Transverse colon (tissue), 4 donors: ENCODE measurements around the gene LIPT1. TPM values are rescaled to one million over a fixed set of nuclear protein-coding genes. Genes with fewer than 3 reads are reported as not detected.

Source experiments
- DNase-seq: peaks from one replicate; pipeline ENCODE4 v3.0.0-alpha.2; 2019
- H3K27ac ChIP-seq, 4 donors: fragments of 200-600 bp; sonication (generic); 2 replicates each; pipeline ENCODE4 v1.5.1; 2016 to 2018; ENCODE audit warnings: inconsistent platforms in 4 of 4
- H3K27me3 ChIP-seq: fragments of 200-600 bp; sonication (generic); 2 replicates; pipeline ENCODE4 v1.5.1; 2017; ENCODE audit warnings: inconsistent platforms
- H3K36me3 ChIP-seq, 4 donors: fragments of 200-600 bp; sonication (generic); 2 replicates each; pipeline ENCODE4 v1.5.1; 2017 to 2019; ENCODE audit warnings: inconsistent platforms in 4 of 4
- H3K4me1 ChIP-seq, 4 donors: fragments of 200-600 bp; sonication (generic); 2 replicates each; pipeline ENCODE4 v1.5.1; 2017 to 2020; ENCODE audit warnings: inconsistent platforms in 4 of 4
- H3K4me3 ChIP-seq, 4 donors: fragments of 200-600 bp; sonication (generic); 1 replicate in 1 of 4; 2 replicates in 3 of 4; pipeline versions ENCODE4 v1.5.1 to v1.6.1; 2017 to 2019; ENCODE audit warnings: inconsistent platforms in 4 of 4
- H3K9me3 ChIP-seq, 2 donors: fragments of 200-600 bp; sonication (generic); 2 replicates each; pipeline ENCODE4 v1.5.1; 2017 to 2019; ENCODE audit warnings: inconsistent platforms in 2 of 2
- EP300 ChIP-seq: sonication (generic); formaldehyde crosslinking; IDR thresholded peaks from one replicate; pipeline ENCODE4 v1.6.1; 2017; ENCODE audit warnings: antibody characterized with exemption, low read depth
- POLR2A ChIP-seq: fragments of 450-650 bp; IDR thresholded peaks from one replicate; pipeline ENCODE4 v1.6.1; 2016; ENCODE audit warnings: antibody characterized with exemption, mild to moderate bottlenecking, moderate library complexity
- POLR2AphosphoS5 ChIP-seq, 3 donors: sonication (generic); formaldehyde crosslinking; IDR thresholded peaks; one replicate each; pipeline ENCODE4 v1.6.1; 2016; ENCODE audit warnings: antibody characterized with exemption in 3 of 3
- WGBS, 2 donors: methylation state at CpG; one replicate each; pipeline ENCODE4 v1.1.5; 2018; ENCODE audit warnings: low coverage in 1 of 2; 5-methylcytosine and 5-hydroxymethylcytosine counted together
- in situ Hi-C, 4 donors: fragments of 200-750 bp; cut with MboI; loops; one replicate each; pipeline versions ENCODE4 v1.15.0 to v1.15.1; 2017; ENCODE audit warnings: low sequenced_read_pairs in 3 of 4, low pct_ligation_motif_present in 1 of 4, low pct_unique_long_range_greater_than_20kb in 1 of 4
- intact Hi-C: fragments of 100-400 bp; cut with DNase I; formaldehyde crosslinking; loops from one replicate; pipeline ENCODE4 v1.15.1; 2023; ENCODE audit warnings: low total_unique reads
- small RNA-seq, 4 donors: library from RNA; depleted of rRNA; stranded (forward); fragments of <200 nt; gene quantifications; one replicate each; pipeline ENCODE3, GENCODE V24; 2016
- total RNA-seq, 4 donors: library from RNA; depleted of rRNA; stranded (reverse); fragments of >200 nt; gene quantifications; one replicate each; pipeline ENCODE4 v1.1.0, GENCODE V29; 2016
- TF ChIP-seq, protein P1 (sequence below), 5 experiments: fragments of 200-600 bp in 3 of 5; fragments of 450-650 bp in 2 of 5; sonication (generic) in 3 of 5; IDR thresholded peaks; 1 replicate in 2 of 5; 2 replicates in 3 of 5; pipeline ENCODE4 v1.5.1; 2016 to 2017; ENCODE audit warnings: antibody characterized with exemption in 5 of 5, inconsistent platforms in 3 of 5, mild to moderate bottlenecking in 2 of 5, moderate library complexity in 1 of 5

LIPT1 gene
- total RNA-seq, 4 donors from 2014 or later: 6.0 to 19.9 (median 7.8) TPM; not detected in 1

DNA sequence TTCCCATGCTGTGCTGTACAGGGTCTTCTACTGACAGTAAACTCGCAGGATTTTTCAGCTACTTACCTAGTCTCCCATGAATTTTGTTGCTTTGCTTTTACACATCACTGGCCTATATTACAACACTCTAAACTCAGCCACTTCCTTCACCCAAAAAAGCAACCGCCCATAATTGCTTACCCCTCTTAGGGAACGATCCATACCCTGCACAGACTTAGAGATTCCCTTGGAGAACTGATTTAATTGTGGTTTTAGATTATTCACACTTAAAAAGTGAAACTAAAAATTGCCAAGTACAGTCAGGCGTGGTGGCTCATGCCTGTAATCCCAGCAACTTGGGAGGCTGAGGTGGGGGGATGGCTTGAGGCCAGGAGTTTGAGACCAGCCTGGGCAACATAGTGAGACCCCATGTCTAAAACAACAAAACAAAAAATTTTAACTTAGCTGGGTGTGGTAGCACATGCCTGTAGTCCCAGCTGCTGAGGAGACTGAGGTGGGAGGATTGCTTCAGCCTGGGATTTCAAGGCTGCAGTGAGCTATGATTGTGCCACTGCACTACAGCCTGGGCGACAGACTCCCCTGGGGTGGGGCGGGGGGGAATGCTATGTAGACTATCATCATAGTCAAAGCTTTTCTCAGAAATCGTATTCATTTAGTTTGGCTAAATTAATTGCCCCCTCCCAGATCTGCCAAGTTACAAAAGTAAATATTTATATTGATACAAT, 45.5 kb downstream of the LIPT1 start:
- Histone ChIP-seq H3K4me1 (no peaks in the 10 kb centered on the region), H3K27ac (no peak overlapping the region), H3K27me3 (no peaks in the 10 kb centered on the region), H3K9me3 (no peaks in the 10 kb centered on the region), H3K4me3 (no peak overlapping the region), H3K36me3 (peaks cover 0 to 17% (median 5%) of the 10 kb centered on the region in 4 donors)
- no peak for DNase-seq
- TF ChIP-seq EP300 (no peak), POLR2A (no peak), POLR2AphosphoS5 (IDR thresholded peaks at IDR 0.05) (no peak)
- TF ChIP-seq, protein P1, sequence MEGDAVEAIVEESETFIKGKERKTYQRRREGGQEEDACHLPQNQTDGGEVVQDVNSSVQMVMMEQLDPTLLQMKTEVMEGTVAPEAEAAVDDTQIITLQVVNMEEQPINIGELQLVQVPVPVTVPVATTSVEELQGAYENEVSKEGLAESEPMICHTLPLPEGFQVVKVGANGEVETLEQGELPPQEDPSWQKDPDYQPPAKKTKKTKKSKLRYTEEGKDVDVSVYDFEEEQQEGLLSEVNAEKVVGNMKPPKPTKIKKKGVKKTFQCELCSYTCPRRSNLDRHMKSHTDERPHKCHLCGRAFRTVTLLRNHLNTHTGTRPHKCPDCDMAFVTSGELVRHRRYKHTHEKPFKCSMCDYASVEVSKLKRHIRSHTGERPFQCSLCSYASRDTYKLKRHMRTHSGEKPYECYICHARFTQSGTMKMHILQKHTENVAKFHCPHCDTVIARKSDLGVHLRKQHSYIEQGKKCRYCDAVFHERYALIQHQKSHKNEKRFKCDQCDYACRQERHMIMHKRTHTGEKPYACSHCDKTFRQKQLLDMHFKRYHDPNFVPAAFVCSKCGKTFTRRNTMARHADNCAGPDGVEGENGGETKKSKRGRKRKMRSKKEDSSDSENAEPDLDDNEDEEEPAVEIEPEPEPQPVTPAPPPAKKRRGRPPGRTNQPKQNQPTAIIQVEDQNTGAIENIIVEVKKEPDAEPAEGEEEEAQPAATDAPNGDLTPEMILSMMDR (IDR thresholded peaks at IDR 0.05): no peak
- in situ Hi-C loops (no loop called here), intact Hi-C loops (no loop called here)
- 80 to 81% methylated on average over 6 to 7 of the region's 7 CpGs for WGBS, 2 donors

DNA sequence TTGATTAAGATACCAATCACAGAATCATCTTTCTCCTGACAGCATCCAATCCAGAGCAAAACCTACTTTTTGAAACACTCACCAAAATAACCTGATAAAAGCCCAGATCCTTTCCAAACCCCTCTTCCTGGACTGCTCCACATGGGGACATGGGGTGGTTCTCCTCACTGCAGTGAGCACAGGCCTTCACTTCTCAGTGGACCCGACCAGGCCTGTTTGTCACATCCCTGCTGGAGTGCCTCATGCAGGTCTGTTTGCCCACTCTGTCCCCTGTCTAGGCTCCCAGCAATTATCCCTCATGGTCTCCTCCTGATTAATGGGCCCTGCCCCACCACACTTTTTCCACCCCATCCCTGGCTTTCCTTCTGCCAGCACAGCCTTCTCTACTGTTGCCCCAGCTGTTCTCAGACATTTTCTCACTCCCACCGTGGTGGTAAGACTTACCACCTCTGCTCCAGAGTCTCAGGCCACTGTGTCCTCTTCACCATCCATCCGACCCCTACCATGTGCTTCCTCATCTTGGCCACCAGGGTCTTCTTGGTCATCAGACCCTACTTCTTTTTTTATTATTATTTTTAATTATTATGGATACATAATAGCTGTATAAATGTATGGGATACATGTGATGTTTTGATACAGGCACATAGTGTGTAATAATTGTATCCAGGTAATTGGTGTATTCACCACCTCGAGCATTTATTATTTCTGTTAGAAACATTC, 47.4 kb downstream of the LIPT1 start:
- Histone ChIP-seq H3K27me3 (no peaks in the 10 kb centered on the region), H3K4me3 (no peak overlapping the region), H3K36me3 (no peaks in the 10 kb centered on the region), H3K9me3 (no peaks in the 10 kb centered on the region), H3K27ac (no peak overlapping the region), H3K4me1 (no peaks in the 10 kb centered on the region)
- in situ Hi-C loops (no loop called here), intact Hi-C loops (no loop called here)
- WGBS, 2 donors: 82 to 93% methylated on average over 3 to 4 of the region's 4 CpGs
- DNase-seq: no peak
- TF ChIP-seq POLR2AphosphoS5 (IDR thresholded peaks at IDR 0.05) (no peak), EP300 (no peak), POLR2A (no peak)
- TF ChIP-seq, protein P1 (IDR thresholded peaks at IDR 0.05): no peak

DNA sequence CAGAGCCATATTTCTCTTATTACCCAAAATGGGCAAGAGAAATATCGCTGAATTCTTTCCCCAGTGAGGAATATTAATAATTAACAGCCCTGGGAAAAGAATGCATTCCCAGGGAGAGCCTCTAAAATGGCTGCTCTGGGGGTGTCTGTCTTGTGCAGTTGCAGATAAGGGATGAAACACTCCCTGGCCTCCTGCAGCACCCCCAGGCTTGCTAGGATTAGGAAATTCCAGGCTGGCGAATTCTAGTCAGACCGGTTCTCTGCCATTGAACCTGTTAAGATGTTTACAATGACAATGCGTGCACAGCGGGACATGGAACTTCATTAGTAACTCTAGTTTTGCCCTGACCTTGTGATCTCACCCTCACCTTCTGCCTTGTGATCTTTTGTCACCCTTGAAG, 50.7 kb downstream of the LIPT1 start:
- no peak overlapping the region for H3K4me3 ChIP-seq
- H3K4me1 ChIP-seq: no peaks in the 10 kb centered on the region
- no peak overlapping the region for H3K27ac ChIP-seq
- no peaks in the 10 kb centered on the region for H3K9me3 ChIP-seq
- DNase-seq: no peak
- intact Hi-C loops: no loop called here
- 91% methylated on average over 3 to 5 of the region's 5 CpGs for WGBS, 2 donors
- in situ Hi-C loops: no loop called here
- H3K27me3 ChIP-seq: no peaks in the 10 kb centered on the region
- TF ChIP-seq EP300 (no peak), POLR2A (no peak), POLR2AphosphoS5 (IDR thresholded peaks at IDR 0.05) (no peak)
- TF ChIP-seq, protein P1 (IDR thresholded peaks at IDR 0.05): no peak
- H3K36me3 ChIP-seq: peaks cover 0 to 5% (median 0%) of the 10 kb centered on the region in 4 donors

Small RNA genes lying within 50 kb of the gene (small RNA-seq; reads per million reads assigned to genes)
- gene AC092587.1: 0 reads per million in 4 donors

Other genes with a start within 250 kb of the LIPT1 start
- gene CRACDL, start 218.7 kb upstream of the LIPT1 start, total RNA-seq: 10 to 100 TPM; 15.1 to 21.3 (median 16.9) TPM
- gene C2orf15, start 13.3 kb upstream of the LIPT1 start, total RNA-seq: 1 to 10 TPM in 2 of 4 donors, under 1 TPM in 1, not detected in 1; 0.82 to 3.7 (median 1.8) TPM
- 10 to 100 TPM in 3 of 4 donors, 1 to 10 TPM in 1; 7.5 to 18.5 (median 13.6) TPM for gene TSGA10, start within 50 bp of the LIPT1 start, total RNA-seq
- 10 to 100 TPM in 3 of 4 donors, 1 to 10 TPM in 1; 5.0 to 30.6 (median 24.0) TPM for gene MITD1, start 26.1 kb downstream of the LIPT1 start, total RNA-seq
- gene MRPL30, start 26.2 kb downstream of the LIPT1 start, total RNA-seq: 10 to 100 TPM; 12.5 to 23.0 (median 17.6) TPM
- gene LYG2, start 100.7 kb downstream of the LIPT1 start, total RNA-seq: not detected
- gene LYG1, start 146.2 kb downstream of the LIPT1 start, total RNA-seq: 1 to 10 TPM in 1 of 4 donors, not detected in 3; 1.5 TPM
- gene TXNDC9, start 181.4 kb downstream of the LIPT1 start, total RNA-seq: 10 to 100 TPM; 11.3 to 41.5 (median 33.2) TPM
- gene EIF5B, start 182.4 kb downstream of the LIPT1 start, total RNA-seq: 10 to 100 TPM; 13.1 to 32.6 (median 20.6) TPM